ENCODE results near the gene MAPK14.
A peak's percentile ranks its signal among the peaks of the same experiment; 100 is the strongest.

Gene MAPK14

DNA sequence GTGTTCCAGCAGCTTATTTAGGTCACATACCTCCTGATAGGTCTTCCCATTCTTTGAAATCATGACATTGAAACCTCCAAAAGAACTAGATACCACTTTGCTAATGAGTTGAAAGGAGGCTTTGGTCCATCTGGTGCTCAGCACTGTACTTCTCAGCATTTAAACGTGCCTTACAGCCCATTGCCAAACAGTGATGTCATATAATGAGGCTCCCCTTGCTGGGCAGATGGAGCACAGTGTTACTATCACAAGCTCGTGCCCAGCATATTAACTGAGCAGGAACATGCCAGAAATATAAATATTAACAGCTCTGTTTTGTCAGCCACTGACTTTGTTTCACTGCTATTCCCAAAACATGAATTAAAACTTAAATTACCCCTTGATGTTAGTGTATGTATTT is 77.2 kb downstream of the MAPK14 start:
- no peak for DNase-seq

- no peak for DNase-seq
These were observed 81.5 kb downstream of the MAPK14 start for GRCh38 chr6:36109092-36109491.

DNA sequence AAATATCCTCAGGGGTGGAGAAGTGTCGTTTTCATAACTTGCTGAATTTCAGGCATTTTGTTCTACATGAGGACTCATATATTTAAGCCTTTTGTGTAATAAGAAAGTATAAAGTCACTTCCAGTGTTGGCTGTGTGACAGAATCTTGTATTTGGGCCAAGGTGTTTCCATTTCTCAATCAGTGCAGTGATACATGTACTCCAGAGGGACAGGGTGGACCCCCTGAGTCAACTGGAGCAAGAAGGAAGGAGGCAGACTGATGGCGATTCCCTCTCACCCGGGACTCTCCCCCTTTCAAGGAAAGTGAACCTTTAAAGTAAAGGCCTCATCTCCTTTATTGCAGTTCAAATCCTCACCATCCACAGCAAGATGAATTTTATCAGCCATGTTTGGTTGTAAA is 82.4 kb downstream of the MAPK14 start:
- no peak for DNase-seq

GRCh38 chr6:36110863-36111262 is 83.3 kb downstream of the MAPK14 start:
- DNase-seq: no peak

- no peak for DNase-seq
These were observed 83.9 kb downstream of the MAPK14 start for GRCh38 chr6:36111526-36111925.

GRCh38 chr6:36113049-36113448 is 85.4 kb downstream of the MAPK14 start:
- DNase-seq: no peak

GRCh38 chr6:36113703-36114102 is 86.1 kb downstream of the MAPK14 start:
- DNase-seq: no peak

DNA sequence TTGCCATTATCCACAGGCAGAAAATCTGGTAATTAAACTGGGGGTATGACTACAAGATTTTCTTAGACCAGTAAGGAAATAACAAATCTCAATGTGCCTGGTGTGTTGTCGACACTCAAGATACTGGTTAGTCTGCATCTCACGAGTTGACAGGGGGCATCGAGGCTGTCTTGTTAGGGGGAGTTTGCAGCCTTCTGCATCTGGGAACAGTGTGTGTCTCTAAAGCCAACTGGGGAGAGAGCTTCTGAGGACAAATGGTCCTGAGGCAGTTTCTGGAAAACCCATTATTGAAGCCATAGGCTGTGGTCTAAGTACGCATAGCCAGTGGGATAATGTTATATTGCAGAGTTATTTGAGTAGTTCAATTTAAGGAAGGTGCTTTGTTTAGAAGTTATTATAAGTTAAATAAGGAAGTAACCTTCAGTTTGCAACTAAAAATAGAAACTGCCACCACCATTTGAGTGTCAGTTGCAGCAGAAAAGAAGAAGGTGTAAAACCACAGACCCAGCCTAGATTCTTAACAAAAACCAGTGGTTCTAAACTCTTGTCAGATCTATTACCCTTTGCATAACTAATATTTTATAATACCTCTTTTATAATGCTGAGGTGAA is 87.3 kb downstream of the MAPK14 start:
- DNase-seq: no peak

- no peak for DNase-seq
These were observed 87.8 kb downstream of the MAPK14 start for GRCh38 chr6:36115412-36115811.

GRCh38 chr6:36116066-36116864 is 88.7 kb downstream of the MAPK14 start:
- DNase-seq: no peak

DNA sequence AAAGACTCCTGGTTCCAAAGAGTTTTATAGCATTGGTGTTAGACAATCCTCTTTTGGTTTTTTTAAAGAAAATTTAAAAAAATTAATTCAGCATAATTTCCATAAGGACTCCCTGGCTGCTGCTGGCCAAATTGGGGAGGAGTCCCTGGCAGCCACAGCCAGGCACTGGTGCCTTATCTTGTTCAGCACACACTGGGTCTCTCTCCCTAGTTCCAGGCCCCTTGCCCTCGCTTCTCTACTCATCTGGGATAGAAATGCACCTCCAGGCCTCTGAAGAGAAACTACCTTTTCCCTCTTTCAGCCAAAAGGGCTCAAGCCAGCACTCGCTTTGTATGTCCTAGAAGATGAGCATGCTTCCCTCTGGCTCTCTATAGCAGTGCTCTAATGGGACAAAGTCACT is 89.3 kb downstream of the MAPK14 start:
- no peak for DNase-seq

DNA sequence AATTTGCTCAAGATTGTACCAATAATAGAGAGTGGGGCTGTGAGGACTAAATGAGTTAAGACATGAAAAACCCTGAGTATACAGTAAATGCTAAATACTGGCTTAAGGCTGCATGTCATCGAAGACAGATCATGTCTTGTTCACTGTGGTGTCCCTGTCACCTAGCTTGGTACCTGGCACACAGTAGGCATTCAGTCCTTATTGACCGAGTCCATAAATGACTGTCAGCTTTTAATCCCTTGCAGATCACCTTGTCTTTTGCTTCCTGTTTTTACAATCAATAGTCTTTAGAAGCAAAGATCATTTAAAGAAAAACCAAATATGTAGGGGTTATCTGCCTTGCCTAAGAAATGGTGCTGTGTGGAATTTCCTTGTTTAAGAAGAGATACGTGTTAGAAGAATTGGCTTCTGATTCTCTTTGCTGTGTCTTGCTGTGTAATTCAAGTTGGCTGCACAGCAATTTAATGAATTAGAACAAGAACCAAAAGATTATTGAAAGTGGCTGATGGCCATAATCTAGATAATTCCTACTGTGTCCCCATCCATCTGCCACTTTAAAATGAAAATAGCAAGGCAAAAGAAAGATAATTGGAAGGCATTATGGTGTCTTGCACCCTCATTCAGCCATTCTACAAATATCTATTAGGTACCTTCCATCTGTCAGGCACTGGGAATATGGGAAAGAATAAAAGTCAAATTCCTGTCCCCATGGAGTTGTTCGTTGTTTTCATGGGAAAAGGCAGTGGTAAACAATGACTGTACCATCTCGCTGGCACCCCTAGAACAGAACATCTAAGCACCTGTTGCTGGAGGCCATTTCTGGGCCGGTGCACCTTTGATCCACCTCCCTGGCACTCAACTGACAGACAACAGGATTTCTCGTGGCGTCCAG is 90.3 kb downstream of the MAPK14 start:
- no peak for DNase-seq

GRCh38 chr6:36118550-36119107 is 91.0 kb downstream of the MAPK14 start:
- peak; percentile 44 to 51 for DNase-seq

GRCh38 chr6:36119209-36119608 is 91.6 kb downstream of the MAPK14 start:
- no peak for DNase-seq

- no peak for DNase-seq
These were observed 92.4 kb downstream of the MAPK14 start for GRCh38 chr6:36120018-36120417.

- peak; percentile 70 to 71 for DNase-seq
These were observed 92.9 kb downstream of the MAPK14 start for GRCh38 chr6:36120539-36120938.

DNA sequence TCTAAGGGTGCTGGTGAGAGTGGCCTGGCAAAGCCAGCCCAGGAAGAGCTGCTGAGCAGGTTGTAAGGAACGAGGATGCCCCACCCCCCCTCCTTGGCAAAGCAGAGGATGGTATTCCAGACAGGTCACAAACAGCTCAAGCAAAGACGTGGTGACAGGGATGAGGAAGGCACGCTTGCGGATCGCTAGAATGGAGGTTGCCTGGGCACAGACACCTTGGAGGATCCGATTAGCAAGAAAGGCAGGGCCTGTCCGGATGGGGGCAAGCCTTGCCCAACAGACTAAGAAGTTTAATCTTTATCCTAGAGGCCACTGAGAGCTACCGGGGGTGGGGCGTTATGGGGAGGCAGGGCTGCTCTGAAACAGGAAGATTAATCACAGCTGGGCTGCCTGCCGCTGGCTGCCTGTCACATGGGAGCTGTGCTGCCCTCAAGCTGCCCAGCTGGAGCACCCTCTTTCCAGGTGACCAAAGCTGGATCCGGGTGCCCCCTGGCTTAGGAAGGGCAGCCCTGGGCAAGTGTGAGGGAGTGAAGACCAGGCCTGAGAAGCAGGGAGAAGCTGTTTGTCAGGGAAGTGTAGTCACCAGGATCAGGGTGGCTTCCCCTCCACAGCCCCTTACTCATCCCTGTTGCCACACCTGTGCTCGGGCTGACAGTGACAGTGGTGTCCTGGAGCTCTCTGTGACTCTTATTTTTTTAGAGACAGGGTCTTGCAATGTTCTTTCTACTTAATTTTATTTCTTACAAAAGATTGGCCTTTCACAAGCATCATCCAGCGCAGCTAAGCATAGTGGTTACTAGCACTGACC is 93.6 kb downstream of the MAPK14 start:
- peak; percentile 60 to 62 for DNase-seq

DNA sequence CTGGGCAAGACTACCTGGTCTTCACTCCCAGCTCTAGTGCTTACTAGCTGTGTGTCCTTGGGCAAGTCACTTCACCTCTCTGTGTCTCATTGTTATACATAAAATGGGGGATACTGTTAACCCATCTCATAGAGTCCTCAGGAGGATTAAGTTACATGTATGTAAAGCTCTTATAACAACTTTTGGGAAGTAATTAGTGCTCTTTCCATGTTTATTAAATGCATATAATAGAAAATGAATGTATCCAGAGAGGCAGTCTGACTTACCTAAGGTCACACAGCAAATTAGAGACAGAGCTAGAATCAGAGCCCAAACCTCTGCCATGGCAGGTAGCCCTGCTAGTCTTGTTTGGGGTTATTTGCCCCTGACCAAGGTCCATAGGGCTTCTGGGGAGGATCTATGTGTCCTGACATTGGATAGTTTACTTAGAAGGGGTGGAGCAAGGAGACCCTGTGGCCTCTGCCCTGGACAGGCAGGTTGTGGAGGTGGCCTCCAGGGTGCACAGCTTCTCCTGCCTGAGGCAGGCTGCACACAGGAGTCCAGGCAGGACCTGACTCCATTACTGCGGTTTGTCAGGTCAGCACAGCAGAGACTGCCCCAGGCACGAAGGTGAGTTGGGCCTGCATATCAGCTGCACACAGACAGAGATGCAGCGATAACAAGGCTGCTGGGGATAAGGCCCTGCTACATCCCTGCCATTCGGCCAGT is 94.3 kb downstream of the MAPK14 start:
- DNase-seq: no peak

GRCh38 chr6:36122495-36123269 is 95.1 kb downstream of the MAPK14 start:
- no peak for DNase-seq

DNA sequence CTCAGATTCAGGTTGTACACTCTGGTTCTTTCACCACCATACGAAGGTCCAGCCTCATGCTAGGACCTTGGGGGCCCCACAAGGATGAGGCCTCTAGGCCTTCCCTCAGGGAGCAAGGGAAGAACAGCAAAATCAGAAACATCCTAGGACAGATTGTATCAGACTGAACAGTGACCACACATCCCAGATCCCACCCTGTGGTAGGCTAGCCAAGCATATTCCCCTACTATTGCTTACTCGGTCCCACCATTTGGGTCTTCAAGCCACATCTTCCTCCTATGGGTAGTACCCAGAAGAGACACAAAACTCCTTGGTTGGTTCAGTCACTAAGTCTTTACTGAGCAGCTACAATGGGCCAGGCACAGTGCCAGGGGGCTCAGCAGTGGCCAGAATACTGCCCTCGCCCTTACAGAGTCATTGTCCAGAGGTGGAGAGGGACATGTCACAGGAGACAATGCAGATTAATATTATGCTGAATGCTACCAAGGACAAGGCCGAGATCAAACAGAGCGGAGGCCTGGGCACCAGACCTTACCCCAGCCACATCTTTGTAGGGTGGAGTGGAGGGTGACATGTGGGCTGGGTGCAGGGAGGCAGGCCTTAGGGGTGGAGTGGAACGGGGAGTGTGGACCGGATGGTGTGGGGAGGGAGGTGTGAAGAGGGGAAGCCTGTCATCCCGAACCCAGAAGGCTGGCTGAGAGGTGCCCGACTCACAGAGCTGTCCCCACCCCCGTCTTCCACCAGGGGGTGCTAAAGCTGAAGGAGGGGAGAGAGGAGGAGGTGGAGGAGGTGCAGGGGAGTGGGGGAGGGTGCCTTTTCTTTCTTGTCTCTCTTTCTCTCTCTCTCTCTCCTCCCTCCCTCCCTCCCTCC is 95.9 kb downstream of the MAPK14 start:
- DNase-seq: peak; percentile 86 to 90
